CD4-positive, alpha-beta memory T cell (primary cell): ENCODE data around the gene NDST1. TPM values are rescaled to one million over a fixed set of nuclear protein-coding genes. Genes with fewer than 3 reads are reported as not detected.
A peak's percentile ranks its signal among the peaks of the same experiment; 100 is the strongest.

Source experiments
- CTCF ChIA-PET: fragments of 350-600 bp; sonication (Branson Sonifier 250); formaldehyde crosslinking; loops from one replicate; lab custom pipeline; 2021; ENCODE audit warnings: inconsistent platforms; ENCODE audit not compliant: partially characterized antibody; lab: Charles Lee
- POLR2A ChIA-PET: fragments of 350-600 bp; sonication (Branson Sonifier 250); formaldehyde crosslinking; loops from one replicate; lab custom pipeline; 2021; ENCODE audit not compliant: partially characterized antibody; lab: Charles Lee
- DNase-seq, 5 donors: peaks; one replicate each; pipeline versions ENCODE4 v3.0.0 to v3.0.0-alpha.2; 2020 to 2022; ENCODE audit warnings: mixed read lengths in 1 of 5
- H3K27ac ChIP-seq: one replicate; pipeline ENCODE4 v1.7.0; 2013; ENCODE audit warnings: low read depth, low read length
- H3K27me3 ChIP-seq: 2 replicates; pipeline ENCODE4 v1.7.0; 2013; ENCODE audit warnings: mild to moderate bottlenecking, low read length, moderate library complexity; ENCODE audit not compliant: insufficient read depth
- H3K36me3 ChIP-seq: 2 replicates; pipeline ENCODE4 v1.7.0; 2013; ENCODE audit warnings: mild to moderate bottlenecking, low read length, moderate library complexity; ENCODE audit not compliant: insufficient read depth
- H3K4me1 ChIP-seq: 2 replicates; pipeline ENCODE4 v1.7.0; 2013; ENCODE audit warnings: mild to moderate bottlenecking, low read length, moderate library complexity; ENCODE audit not compliant: insufficient read depth
- H3K4me3 ChIP-seq, 2 donors: one replicate each; pipeline ENCODE4 v1.7.0; 2013; ENCODE audit warnings: low read length in 2 of 2, mild to moderate bottlenecking in 1 of 2
- H3K9me3 ChIP-seq, 2 donors: one replicate each; pipeline ENCODE4 v1.7.0; 2013; ENCODE audit warnings: low read length in 2 of 2, control low read depth in 1 of 2; ENCODE audit not compliant: control insufficient read depth in 1 of 2
- H3K27ac Mint-ChIP-seq, 7 donors: one replicate each; pipeline ENCODE4 v1.8.0; 2020 to 2021; ENCODE audit warnings: mixed read lengths in 7 of 7, mild to moderate bottlenecking in 6 of 7, inconsistent platforms in 3 of 7, moderate library complexity in 3 of 7
- H3K27me3 Mint-ChIP-seq, 2 donors: one replicate each; pipeline ENCODE4 v1.8.0; 2020 to 2021; ENCODE audit warnings: mixed read lengths in 2 of 2
- H3K36me3 Mint-ChIP-seq, 2 donors: one replicate each; pipeline ENCODE4 v1.8.0; 2020 to 2021; ENCODE audit warnings: mixed read lengths in 2 of 2, inconsistent platforms in 1 of 2, mild to moderate bottlenecking in 1 of 2
- H3K4me1 Mint-ChIP-seq, 4 donors: one replicate each; pipeline ENCODE4 v1.8.0; 2020 to 2021; ENCODE audit warnings: mixed read lengths in 4 of 4, mild to moderate bottlenecking in 1 of 4
- H3K4me3 Mint-ChIP-seq, 8 donors: one replicate each; pipeline ENCODE4 v1.8.0; 2020 to 2021; ENCODE audit warnings: mixed read lengths in 8 of 8, mild to moderate bottlenecking in 7 of 8, moderate library complexity in 6 of 8, inconsistent platforms in 3 of 8
- H3K9me3 Mint-ChIP-seq, 8 donors: one replicate each; pipeline ENCODE4 v1.8.0; 2020 to 2021; ENCODE audit warnings: mixed read lengths in 8 of 8, mild to moderate bottlenecking in 5 of 8, inconsistent platforms in 3 of 8, moderate library complexity in 1 of 8
- intact Hi-C: fragments of 100-400 bp; cut with micrococcal nuclease; formaldehyde crosslinking; loops from one replicate; pipeline ENCODE4 v1.15.1; 2023
- polyA plus RNA-seq, 2 donors: library from polyadenylated mRNA; unstranded; fragments of 300-500 nt; fragmentation: Illumina TruSeq; gene quantifications; one replicate each; pipeline ENCODE4 v1.2.3, GENCODE V29; 2021
- total RNA-seq, 2 experiments: library from RNA; stranded (reverse); gene quantifications; one replicate each; pipeline ENCODE4 v1.2.3, GENCODE V29; 2021

NDST1 gene
- total and polyA plus RNA-seq, 4 experiments from 2014 or later: 0.29 to 0.64 (median 0.35) TPM; not detected in 1

DNA sequence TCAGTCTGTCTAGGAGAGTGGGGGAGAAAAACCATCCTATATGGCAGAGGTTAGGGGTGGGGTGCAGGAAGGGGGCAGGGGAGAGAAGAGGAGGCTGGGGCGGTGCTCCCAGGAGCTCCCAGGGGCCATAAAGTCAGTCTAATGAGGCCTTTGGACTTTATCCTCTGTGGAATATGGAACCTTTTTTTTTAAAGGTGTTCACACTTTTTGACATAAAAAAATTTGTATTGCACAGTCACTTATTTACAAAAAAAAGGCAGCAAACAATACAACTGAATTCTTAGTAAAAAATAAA lies 80.6 kb downstream of the NDST1 start:
- ChIA-PET POLR2A (no interaction called here), CTCF (interaction anchor here (1.2 kb wide), 1 partner anchor 27 kb away, joined by 3 read pairs; no protein-coding TSS in a partner anchor)
- Histone ChIP-seq H3K4me3 (no peak overlapping the region), H3K9me3 (no peaks in the 10 kb centered on the region), H3K36me3 (no peaks in the 10 kb centered on the region), H3K27me3 (no peaks in the 10 kb centered on the region), H3K27ac (no peak overlapping the region), H3K4me1 (no peaks in the 10 kb centered on the region)
- no peaks in the 10 kb centered on the region for H3K9me3 Mint-ChIP-seq
- H3K27me3 Mint-ChIP-seq: peaks cover 3 to 4% of the 10 kb centered on the region in 2 donors
- no peak overlapping the region for H3K27ac Mint-ChIP-seq
- no peaks in the 10 kb centered on the region for H3K4me1 Mint-ChIP-seq
- H3K4me3 Mint-ChIP-seq: no peak overlapping the region
- DNase-seq: no peak
- no peaks in the 10 kb centered on the region for H3K36me3 Mint-ChIP-seq
- intact Hi-C loops: no loop called here

- CTCF ChIA-PET: no interaction called here
- Mint-ChIP-seq H3K4me3 (no peak overlapping the region), H3K27ac (no peak overlapping the region), H3K27me3 (peaks cover 3 to 4% of the 10 kb centered on the region in 2 donors), H3K36me3 (no peaks in the 10 kb centered on the region), H3K9me3 (no peaks in the 10 kb centered on the region), H3K4me1 (no peaks in the 10 kb centered on the region)
- Histone ChIP-seq H3K4me1 (no peaks in the 10 kb centered on the region), H3K36me3 (no peaks in the 10 kb centered on the region), H3K27ac (no peak overlapping the region), H3K27me3 (no peaks in the 10 kb centered on the region), H3K9me3 (no peaks in the 10 kb centered on the region), H3K4me3 (no peak overlapping the region)
- no peak for DNase-seq
- intact Hi-C loops: no loop called here
- POLR2A ChIA-PET: no interaction called here
Observed at GRCh38 chr5:150589862-150590601, 82.1 kb downstream of the NDST1 start.

GRCh38 chr5:150590979-150591695 lies 83.2 kb downstream of the NDST1 start:
- H3K27me3 ChIP-seq: no peaks in the 10 kb centered on the region
- no peak overlapping the region for H3K4me3 ChIP-seq
- no peaks in the 10 kb centered on the region for H3K9me3 ChIP-seq
- no peaks in the 10 kb centered on the region for H3K36me3 ChIP-seq
- ChIA-PET CTCF (no interaction called here), POLR2A (no interaction called here)
- H3K4me1 ChIP-seq: no peaks in the 10 kb centered on the region
- H3K36me3 Mint-ChIP-seq: no peaks in the 10 kb centered on the region
- no peak overlapping the region for H3K27ac Mint-ChIP-seq
- H3K4me3 Mint-ChIP-seq: no peak overlapping the region
- H3K27ac ChIP-seq: no peak overlapping the region
- H3K9me3 Mint-ChIP-seq: no peaks in the 10 kb centered on the region
- DNase-seq: no peak
- intact Hi-C loops: no loop called here
- peaks cover 3 to 4% of the 10 kb centered on the region in 2 donors for H3K27me3 Mint-ChIP-seq
- no peaks in the 10 kb centered on the region for H3K4me1 Mint-ChIP-seq

DNA sequence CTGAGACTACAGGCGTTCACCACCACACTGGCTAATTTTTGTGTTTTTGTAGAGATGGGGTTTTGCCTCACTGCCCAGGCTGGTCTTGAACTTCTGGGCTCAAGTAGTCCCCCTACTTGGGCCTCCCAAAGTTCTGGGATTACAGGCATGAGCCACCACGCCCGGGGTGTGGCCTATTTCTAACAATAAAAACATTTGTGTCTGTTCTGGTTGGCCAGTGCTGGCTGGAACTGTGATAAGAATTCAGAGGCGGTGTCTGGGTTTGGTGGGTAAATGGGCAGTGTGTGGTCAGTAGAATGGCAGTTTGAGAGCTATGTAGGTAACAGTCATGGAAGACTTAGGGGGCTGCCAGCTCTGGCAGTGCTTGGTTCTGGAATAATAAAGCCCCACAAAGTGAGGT lies 85.7 kb downstream of the NDST1 start:
- H3K4me1 Mint-ChIP-seq: no peaks in the 10 kb centered on the region
- H3K4me3 ChIP-seq: no peak overlapping the region
- no peaks in the 10 kb centered on the region for H3K9me3 ChIP-seq
- DNase-seq: no peak
- no peak overlapping the region for H3K27ac Mint-ChIP-seq
- no peaks in the 10 kb centered on the region for H3K27me3 ChIP-seq
- H3K27ac ChIP-seq: no peak overlapping the region
- H3K36me3 Mint-ChIP-seq: no peaks in the 10 kb centered on the region
- H3K36me3 ChIP-seq: no peaks in the 10 kb centered on the region
- no peak overlapping the region for H3K4me3 Mint-ChIP-seq
- intact Hi-C loops: no loop called here
- no peaks in the 10 kb centered on the region for H3K9me3 Mint-ChIP-seq
- ChIA-PET POLR2A (no interaction called here), CTCF (interaction anchor here (2.6 kb wide), 1 partner anchor 33 kb away, joined by 9 read pairs; no protein-coding TSS in a partner anchor)
- peaks cover 2 to 3% of the 10 kb centered on the region in 2 donors for H3K27me3 Mint-ChIP-seq
- H3K4me1 ChIP-seq: no peaks in the 10 kb centered on the region

DNA sequence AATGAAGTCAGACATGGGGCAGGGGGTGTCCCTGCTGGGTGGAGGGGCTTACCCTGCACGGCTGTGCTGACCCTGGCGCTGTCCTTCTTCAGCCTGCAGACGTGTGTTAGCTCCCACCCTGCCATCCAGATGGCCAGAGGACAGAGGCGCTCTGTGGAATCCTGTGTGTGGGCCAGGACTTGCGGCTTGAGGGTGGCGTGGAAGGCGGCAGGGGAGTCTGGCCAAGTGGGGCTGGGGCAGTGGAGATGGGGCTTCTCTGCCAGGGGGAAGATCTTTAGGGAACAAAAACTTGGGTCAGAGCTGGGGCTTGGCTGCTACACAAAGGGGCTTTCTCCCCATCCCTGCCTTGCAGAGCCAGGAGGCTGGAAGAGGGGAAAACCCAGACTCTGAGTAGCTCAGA lies 86.1 kb downstream of the NDST1 start:
- no peak overlapping the region for H3K27ac ChIP-seq
- Mint-ChIP-seq H3K36me3 (no peaks in the 10 kb centered on the region), H3K27me3 (peaks cover 2 to 3% of the 10 kb centered on the region in 2 donors), H3K4me3 (no peak overlapping the region), H3K9me3 (no peaks in the 10 kb centered on the region), H3K27ac (peak overlapping the region in 1 of 7 donors; percentile 11), H3K4me1 (no peaks in the 10 kb centered on the region)
- DNase-seq: no peak
- H3K4me1 ChIP-seq: no peaks in the 10 kb centered on the region
- no peak overlapping the region for H3K4me3 ChIP-seq
- H3K36me3 ChIP-seq: no peaks in the 10 kb centered on the region
- intact Hi-C loops: no loop called here
- POLR2A ChIA-PET: no interaction called here
- CTCF ChIA-PET: interaction anchor here (2.6 kb wide), 1 partner anchor 33 kb away, joined by 9 read pairs; no protein-coding TSS in a partner anchor
- no peaks in the 10 kb centered on the region for H3K9me3 ChIP-seq
- no peaks in the 10 kb centered on the region for H3K27me3 ChIP-seq

DNA sequence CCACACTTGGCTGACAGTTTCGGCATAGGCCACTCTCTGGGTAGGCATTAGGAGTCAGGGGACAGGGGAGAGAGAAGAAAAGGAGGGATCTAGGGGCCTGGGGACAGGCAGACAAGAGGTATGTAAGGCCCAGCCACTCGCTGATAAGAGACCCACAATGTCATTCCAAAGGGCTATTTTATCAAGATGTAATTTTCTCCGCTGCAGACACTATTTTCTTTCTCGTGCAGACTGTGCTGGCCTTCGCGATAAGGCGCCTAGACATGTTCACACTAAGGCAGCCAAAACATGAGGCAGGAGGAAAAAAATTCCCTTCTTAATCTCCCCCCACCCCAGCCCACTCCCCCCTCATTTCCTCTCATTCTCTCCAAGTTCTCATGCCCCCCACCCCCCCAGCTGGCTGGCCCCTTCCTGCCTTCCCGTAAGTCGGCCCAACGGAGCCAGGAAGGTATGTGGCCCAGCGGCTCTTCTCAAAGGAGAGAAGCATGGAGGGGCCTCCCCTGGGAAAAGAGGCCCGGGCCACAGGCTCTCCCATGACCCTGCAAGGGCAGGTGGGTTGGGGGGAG lies 87.6 kb downstream of the NDST1 start:
- Histone ChIP-seq H3K27ac (no peak overlapping the region), H3K36me3 (no peaks in the 10 kb centered on the region), H3K4me1 (no peaks in the 10 kb centered on the region), H3K9me3 (no peaks in the 10 kb centered on the region), H3K4me3 (no peak overlapping the region), H3K27me3 (no peaks in the 10 kb centered on the region)
- H3K36me3 Mint-ChIP-seq: no peaks in the 10 kb centered on the region
- H3K4me3 Mint-ChIP-seq: no peak overlapping the region
- no peaks in the 10 kb centered on the region for H3K4me1 Mint-ChIP-seq
- intact Hi-C loops: no loop called here
- no peak for DNase-seq
- POLR2A ChIA-PET: no interaction called here
- peaks cover 0 to 1% of the 10 kb centered on the region in 2 donors for H3K27me3 Mint-ChIP-seq
- H3K27ac Mint-ChIP-seq: no peak overlapping the region
- CTCF ChIA-PET: no interaction called here
- no peaks in the 10 kb centered on the region for H3K9me3 Mint-ChIP-seq

- Mint-ChIP-seq H3K27me3 (peaks cover 0 to 1% of the 10 kb centered on the region in 2 donors), H3K36me3 (no peaks in the 10 kb centered on the region), H3K4me1 (no peaks in the 10 kb centered on the region), H3K27ac (no peak overlapping the region), H3K4me3 (no peak overlapping the region), H3K9me3 (no peaks in the 10 kb centered on the region)
- no peaks in the 10 kb centered on the region for H3K36me3 ChIP-seq
- POLR2A ChIA-PET: no interaction called here
- no peak overlapping the region for H3K4me3 ChIP-seq
- intact Hi-C loops: no loop called here
- H3K9me3 ChIP-seq: no peaks in the 10 kb centered on the region
- CTCF ChIA-PET: no interaction called here
- H3K4me1 ChIP-seq: no peaks in the 10 kb centered on the region
- no peak overlapping the region for H3K27ac ChIP-seq
- no peaks in the 10 kb centered on the region for H3K27me3 ChIP-seq
- DNase-seq: no peak
Observed at GRCh38 chr5:150596313-150596712, 88.4 kb downstream of the NDST1 start.
